Smooth muscle cell (in vitro differentiated cells): ENCODE data around the gene NUP133. TPM values are rescaled to one million over a fixed set of nuclear protein-coding genes. Genes with fewer than 3 reads are reported as not detected.
A peak's percentile ranks its signal among the peaks of the same experiment; 100 is the strongest.

Source experiments
- DNase-seq: peaks from one replicate; lab custom pipeline; 2025; ENCODE audit not compliant: unreplicated experiment; lab: John Stamatoyannopoulos, UW
- H2AFZ ChIP-seq: fragments of 200-600 bp; sonication (generic); 2 replicates; pipeline ENCODE4 v1.6.0; 2016; ENCODE audit warnings: antibody characterized with exemption, low read depth, mild to moderate bottlenecking
- H3F3A ChIP-seq: fragments of 200-600 bp; sonication (generic); 2 replicates; pipeline ENCODE4 v1.6.0; 2017; ENCODE audit warnings: antibody characterized with exemption, low read depth
- H3K27ac ChIP-seq: fragments of 200-600 bp; sonication (generic); 2 replicates; pipeline ENCODE4 v1.5.1; 2016; ENCODE audit warnings: low read depth, mild to moderate bottlenecking
- H3K27me3 ChIP-seq: fragments of 200-600 bp; sonication (generic); 2 replicates; pipeline ENCODE4 v1.6.1; 2016; ENCODE audit warnings: low read depth, mild to moderate bottlenecking
- H3K36me3 ChIP-seq: fragments of 200-600 bp; sonication (generic); 2 replicates; pipeline ENCODE4 v1.5.1; 2016; ENCODE audit warnings: low read depth
- H3K4me1 ChIP-seq: fragments of 200-600 bp; sonication (generic); 2 replicates; pipeline ENCODE4 v1.5.1; 2016; ENCODE audit warnings: low read depth
- H3K4me2 ChIP-seq: fragments of 200-600 bp; sonication (generic); 2 replicates; pipeline ENCODE4 v1.6.0; 2016; ENCODE audit warnings: mild to moderate bottlenecking
- H3K4me3 ChIP-seq: fragments of 200-600 bp; sonication (generic); 2 replicates; pipeline ENCODE4 v1.5.1; 2016; ENCODE audit warnings: mild to moderate bottlenecking
- H3K79me2 ChIP-seq: fragments of 200-600 bp; sonication (generic); 2 replicates; pipeline ENCODE4 v1.6.0; 2016; ENCODE audit warnings: low read depth, mild to moderate bottlenecking
- H3K9ac ChIP-seq: fragments of 200-600 bp; sonication (generic); 2 replicates; pipeline ENCODE4 v1.6.0; 2016; ENCODE audit warnings: low read depth
- H3K9me3 ChIP-seq: fragments of 200-600 bp; sonication (generic); replicated peaks from 2 replicates; pipeline ENCODE4 v1.5.1; 2016; ENCODE audit warnings: low read depth
- H4K20me1 ChIP-seq: fragments of 200-600 bp; sonication (generic); 2 replicates; pipeline ENCODE4 v1.6.0; 2016; ENCODE audit warnings: low read depth
- CTCF ChIP-seq: fragments of 200-600 bp; sonication (generic); IDR thresholded peaks from 2 replicates; pipeline ENCODE4 v1.5.1; 2017; ENCODE audit warnings: borderline replicate concordance, mild to moderate bottlenecking, antibody characterized with exemption; ENCODE audit not compliant: insufficient read depth, poor library complexity, severe bottlenecking
- WGBS: methylation state at CpG from one replicate; pipeline ENCODE4 v1.1.7; 2016; ENCODE audit warnings: low lambda C conversion rate; 5-methylcytosine and 5-hydroxymethylcytosine counted together
- polyA plus RNA-seq: library from polyadenylated mRNA; unstranded; fragments of >200 nt; fragmentation: Nextera tagmentation; extraction: Ambion mirVana; gene quantifications from 2 replicates; pipeline ENCODE4 v1.2.1, GENCODE V29; 2016
- total RNA-seq: library from RNA; depleted of rRNA; stranded (reverse); fragments of >200 nt; gene quantifications from 2 replicates; pipeline ENCODE4 v1.2.3, GENCODE V29; 2014

The NUP133 gene
- total and polyA plus RNA-seq, 2 experiments from 2014 or later = 15.5 to 40.0 TPM

- H3K36me3 ChIP-seq = peaks cover 12% of the 10 kb centered on the region
- no peaks in the 10 kb centered on the region for H4K20me1 ChIP-seq
- H3K9me3 ChIP-seq = no peaks in the 10 kb centered on the region
- H2AFZ ChIP-seq = no peak overlapping the region
- H3K4me3 ChIP-seq = no peak overlapping the region
- H3K79me2 ChIP-seq = no peaks in the 10 kb centered on the region
- TF ChIP-seq CTCF = no peak
- 96% methylated on average over 7 of the region's 7 CpGs for WGBS
- H3K4me2 ChIP-seq = no peak overlapping the region
- no peak for DNase-seq
- peaks cover 1% of the 10 kb centered on the region for H3F3A ChIP-seq
- H3K27ac ChIP-seq = no peak overlapping the region
- H3K4me1 ChIP-seq = no peaks in the 10 kb centered on the region
- no peaks in the 10 kb centered on the region for H3K27me3 ChIP-seq
- H3K9ac ChIP-seq = no peak overlapping the region
Observed at GRCh38 chr1:229448354-229448753, 59.8 kb downstream of the NUP133 start.

- Histone ChIP-seq H3K36me3 (peaks cover 12% of the 10 kb centered on the region), H3K27me3 (no peaks in the 10 kb centered on the region), H3K79me2 (no peaks in the 10 kb centered on the region), H4K20me1 (no peaks in the 10 kb centered on the region), H3K4me3 (no peak overlapping the region), H3K9ac (no peak overlapping the region), H3K27ac (no peak overlapping the region), H3K9me3 (no peaks in the 10 kb centered on the region), H3F3A (peaks cover 5% of the 10 kb centered on the region), H2AFZ (no peak overlapping the region), H3K4me1 (no peaks in the 10 kb centered on the region), H3K4me2 (no peak overlapping the region)
- TF ChIP-seq CTCF = no peak
- no peak for DNase-seq
- 92% methylated on average over 11 of the region's 11 CpGs for WGBS
Observed at GRCh38 chr1:229447809-229448252, 60.3 kb downstream of the NUP133 start.

GRCh38 chr1:229445828-229446227 lies 62.3 kb downstream of the NUP133 start:
- no peak overlapping the region for H2AFZ ChIP-seq
- no peak for TF ChIP-seq CTCF
- no peak overlapping the region for H3K9ac ChIP-seq
- no peak overlapping the region for H3K4me3 ChIP-seq
- no peaks in the 10 kb centered on the region for H3K9me3 ChIP-seq
- DNase-seq = no peak
- H3K27me3 ChIP-seq = no peaks in the 10 kb centered on the region
- no peaks in the 10 kb centered on the region for H3K4me1 ChIP-seq
- H3K79me2 ChIP-seq = no peaks in the 10 kb centered on the region
- H3F3A ChIP-seq = peaks cover 14% of the 10 kb centered on the region
- WGBS = 96% methylated on average over 4 of the region's 4 CpGs
- peaks cover 6% of the 10 kb centered on the region for H3K36me3 ChIP-seq
- H3K27ac ChIP-seq = no peak overlapping the region
- H4K20me1 ChIP-seq = no peaks in the 10 kb centered on the region
- H3K4me2 ChIP-seq = no peak overlapping the region

GRCh38 chr1:229440851-229441537 lies 67.1 kb downstream of the NUP133 start:
- no peak overlapping the region for H3K9ac ChIP-seq
- peak overlapping the region; percentile 76 for H3K27ac ChIP-seq
- H3K36me3 ChIP-seq = no peaks in the 10 kb centered on the region
- no peaks in the 10 kb centered on the region for H3K4me1 ChIP-seq
- no peak for TF ChIP-seq CTCF
- peaks cover 3% of the 10 kb centered on the region for H3K27me3 ChIP-seq
- no peak overlapping the region for H3K4me3 ChIP-seq
- H2AFZ ChIP-seq = no peak overlapping the region
- H3K9me3 ChIP-seq = no peaks in the 10 kb centered on the region
- no peaks in the 10 kb centered on the region for H4K20me1 ChIP-seq
- H3F3A ChIP-seq = peaks cover 14% of the 10 kb centered on the region
- peak overlapping the region; percentile 63 for H3K4me2 ChIP-seq
- WGBS = 16% methylated on average over 5 of the region's 5 CpGs
- no peak for DNase-seq
- H3K79me2 ChIP-seq = no peaks in the 10 kb centered on the region
